Vagina (tissue), 2 donors: ENCODE measurements around the gene STX10.

Experiments used
- POLR2A ChIP-seq, 2 donors: fragments of 450-650 bp; IDR thresholded peaks; one replicate each; pipeline ENCODE4 v1.6.1; 2017; ENCODE audit warnings: antibody characterized with exemption in 2 of 2, mild to moderate bottlenecking in 2 of 2, moderate library complexity in 2 of 2
- TF ChIP-seq, protein P1 (sequence below), 3 experiments: fragments of 450-650 bp in 2 of 3; fragments of 200-600 bp in 1 of 3; sonication (generic) in 1 of 3; IDR thresholded peaks; one replicate each; pipeline ENCODE4 v1.5.1; 2017 to 2019; ENCODE audit warnings: antibody characterized with exemption in 3 of 3, mild to moderate bottlenecking in 2 of 3, moderate library complexity in 2 of 3

DNA sequence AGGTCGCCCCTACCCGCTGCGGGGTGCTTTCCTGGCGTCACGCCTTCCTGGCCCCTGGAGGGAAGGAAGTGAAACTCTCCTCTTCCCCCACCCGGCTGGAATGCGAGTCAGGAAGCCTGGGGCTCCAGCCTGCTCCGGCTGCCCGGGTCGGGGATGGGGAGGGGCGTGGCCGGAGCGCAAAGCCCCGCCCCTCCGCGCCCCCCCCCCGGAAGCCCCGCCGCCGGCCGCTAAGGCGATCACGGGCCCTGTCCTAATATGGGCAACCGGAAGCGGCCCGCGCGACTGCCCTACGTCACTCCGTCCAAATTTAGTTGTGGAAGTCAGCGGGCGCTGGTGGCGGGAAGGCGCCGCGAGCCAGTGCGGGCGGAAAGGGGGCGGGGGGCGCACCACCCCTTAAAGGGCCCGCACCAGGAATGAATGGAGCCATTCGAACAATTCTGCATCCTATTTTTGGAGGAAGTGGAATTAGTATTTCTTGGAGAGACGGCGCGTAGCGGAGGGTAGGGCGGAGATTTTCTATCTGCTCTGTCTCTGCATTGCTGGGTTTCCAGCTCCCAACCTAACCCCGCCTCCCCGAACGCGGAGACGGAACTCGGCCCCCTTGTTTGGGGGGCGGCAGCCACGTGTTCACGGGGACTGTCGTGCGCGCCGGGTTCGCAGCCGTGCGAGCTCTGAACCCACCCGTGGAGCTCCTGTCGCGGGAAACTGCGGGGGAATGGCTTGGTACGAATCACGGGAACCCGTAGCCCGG is 1.6 kb upstream of the STX10 start:
- TF ChIP-seq, protein P1, sequence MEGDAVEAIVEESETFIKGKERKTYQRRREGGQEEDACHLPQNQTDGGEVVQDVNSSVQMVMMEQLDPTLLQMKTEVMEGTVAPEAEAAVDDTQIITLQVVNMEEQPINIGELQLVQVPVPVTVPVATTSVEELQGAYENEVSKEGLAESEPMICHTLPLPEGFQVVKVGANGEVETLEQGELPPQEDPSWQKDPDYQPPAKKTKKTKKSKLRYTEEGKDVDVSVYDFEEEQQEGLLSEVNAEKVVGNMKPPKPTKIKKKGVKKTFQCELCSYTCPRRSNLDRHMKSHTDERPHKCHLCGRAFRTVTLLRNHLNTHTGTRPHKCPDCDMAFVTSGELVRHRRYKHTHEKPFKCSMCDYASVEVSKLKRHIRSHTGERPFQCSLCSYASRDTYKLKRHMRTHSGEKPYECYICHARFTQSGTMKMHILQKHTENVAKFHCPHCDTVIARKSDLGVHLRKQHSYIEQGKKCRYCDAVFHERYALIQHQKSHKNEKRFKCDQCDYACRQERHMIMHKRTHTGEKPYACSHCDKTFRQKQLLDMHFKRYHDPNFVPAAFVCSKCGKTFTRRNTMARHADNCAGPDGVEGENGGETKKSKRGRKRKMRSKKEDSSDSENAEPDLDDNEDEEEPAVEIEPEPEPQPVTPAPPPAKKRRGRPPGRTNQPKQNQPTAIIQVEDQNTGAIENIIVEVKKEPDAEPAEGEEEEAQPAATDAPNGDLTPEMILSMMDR (IDR thresholded peaks at IDR 0.05), result no peak
- peak in 1 of 2 donors; percentile 99 for TF ChIP-seq POLR2A (IDR thresholded peaks at IDR 0.05)
